HG02970 (cell line): Measurements from ENCODE around the gene BRD4.

Experiments used
- ATAC-seq: cut with Tn5 transposase; IDR thresholded peaks from one replicate; pipeline ENCODE4 v1.9.1; 2021; ENCODE audit warnings: mild to moderate bottlenecking, moderate library complexity, moderate number of reproducible peaks; ENCODE audit not compliant: unreplicated experiment, low FRiP score

BRD4 gene

GRCh38 chr19:15292847-15293582 is 39.3 kb downstream of the BRD4 start:
- ATAC-seq: no peak

GRCh38 chr19:15292140-15292539 is 40.2 kb downstream of the BRD4 start:
- no peak for ATAC-seq

DNA sequence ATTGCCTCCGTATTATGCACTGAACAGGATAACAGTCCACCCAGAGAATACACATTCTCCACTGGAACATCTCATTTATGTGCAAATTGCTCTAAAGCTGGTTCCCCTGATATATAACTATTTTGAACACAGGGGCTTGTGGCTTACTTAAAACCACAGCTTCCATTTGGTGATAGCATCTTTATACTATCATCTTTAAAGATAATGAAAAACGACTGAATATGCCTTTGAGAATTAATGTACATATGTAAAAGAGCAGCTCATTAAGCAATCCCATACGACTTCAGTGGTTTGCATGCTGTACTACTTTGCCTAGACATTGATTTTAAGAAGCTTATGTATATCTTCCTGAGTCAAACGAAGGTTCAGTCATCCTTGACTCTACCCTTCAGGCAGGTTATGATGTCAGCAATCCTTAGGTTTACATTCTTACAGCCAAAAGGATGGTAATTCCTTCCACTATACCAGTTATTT is 40.8 kb downstream of the BRD4 start:
- no peak for ATAC-seq

DNA sequence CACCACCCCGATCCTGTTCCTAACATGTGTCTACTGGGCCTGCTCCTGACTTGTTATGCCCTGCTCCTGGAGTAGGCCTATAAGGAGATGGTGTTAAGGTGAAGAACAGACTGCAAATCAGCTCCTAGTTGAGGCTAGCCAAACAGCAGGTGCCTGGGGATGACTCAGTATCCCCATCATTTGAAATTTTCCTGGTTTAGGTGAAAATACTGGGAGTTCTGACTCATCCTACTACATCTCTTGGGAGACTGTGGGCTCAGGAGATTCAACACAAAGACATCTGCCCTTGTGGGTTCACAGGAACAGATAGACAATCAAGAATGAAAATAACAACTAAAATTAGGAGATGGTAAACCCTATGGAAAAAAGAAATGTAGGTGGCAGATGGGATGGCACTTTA is 41.2 kb downstream of the BRD4 start:
- ATAC-seq: no peak

GRCh38 chr19:15290166-15290565 is 42.2 kb downstream of the BRD4 start:
- no peak for ATAC-seq

- ATAC-seq: no peak
These were observed 42.7 kb downstream of the BRD4 start for GRCh38 chr19:15289673-15290072.

GRCh38 chr19:15288146-15288963 is 44.0 kb downstream of the BRD4 start:
- ATAC-seq: no peak

DNA sequence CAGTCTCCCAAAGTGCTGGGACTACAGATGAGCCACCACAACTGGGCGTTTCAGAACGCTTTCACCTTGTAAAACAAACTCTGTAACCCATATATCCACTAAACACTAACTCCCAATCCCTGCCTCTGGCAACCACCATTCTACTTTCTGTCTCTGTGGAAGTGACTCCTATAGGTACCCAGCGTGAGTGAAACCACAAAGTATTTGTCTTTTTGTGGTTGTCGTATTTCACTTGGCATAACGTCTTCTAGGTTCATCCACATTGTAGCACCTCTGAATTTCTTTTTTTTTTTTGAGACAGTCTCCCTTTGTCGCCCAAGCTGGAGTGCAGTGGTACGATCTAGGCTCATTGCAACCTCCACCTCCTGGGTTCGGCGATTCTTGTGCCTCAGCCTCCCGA is 44.8 kb downstream of the BRD4 start:
- ATAC-seq: no peak

- ATAC-seq: no peak
These were observed 45.5 kb downstream of the BRD4 start for GRCh38 chr19:15286688-15287365.

DNA sequence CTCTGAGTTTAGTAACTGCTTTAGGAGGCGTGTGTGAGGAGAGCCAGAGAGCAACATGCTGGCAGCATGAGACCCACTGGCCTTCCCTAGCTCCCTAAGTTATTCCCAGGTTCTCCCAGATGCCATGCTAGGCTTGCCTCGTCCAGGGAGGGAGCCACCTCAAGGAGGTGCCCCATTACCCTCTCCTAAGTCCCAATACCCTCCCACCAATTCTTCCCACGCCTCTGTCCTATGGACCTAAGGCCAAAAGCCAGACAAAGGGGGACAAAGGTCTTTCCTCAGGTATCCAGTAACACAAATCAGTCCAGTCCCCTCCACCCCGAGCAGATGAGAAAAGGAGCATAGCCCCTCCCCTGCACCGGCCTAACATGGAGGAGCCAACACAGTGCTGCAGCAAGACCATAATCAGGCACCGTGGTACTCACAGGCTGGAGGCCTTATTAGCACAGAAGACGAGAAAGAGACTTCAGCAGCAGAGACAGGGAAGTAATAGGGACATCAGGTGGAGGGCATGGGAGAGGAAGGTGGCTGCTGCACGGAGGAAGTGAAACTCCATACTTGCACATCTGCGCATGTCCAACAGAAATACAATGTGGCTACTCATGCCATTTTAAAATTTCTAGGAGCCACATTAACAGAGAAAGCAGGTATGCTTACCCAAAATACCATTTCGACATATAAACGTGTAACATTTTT is 46.3 kb downstream of the BRD4 start:
- no peak for ATAC-seq

DNA sequence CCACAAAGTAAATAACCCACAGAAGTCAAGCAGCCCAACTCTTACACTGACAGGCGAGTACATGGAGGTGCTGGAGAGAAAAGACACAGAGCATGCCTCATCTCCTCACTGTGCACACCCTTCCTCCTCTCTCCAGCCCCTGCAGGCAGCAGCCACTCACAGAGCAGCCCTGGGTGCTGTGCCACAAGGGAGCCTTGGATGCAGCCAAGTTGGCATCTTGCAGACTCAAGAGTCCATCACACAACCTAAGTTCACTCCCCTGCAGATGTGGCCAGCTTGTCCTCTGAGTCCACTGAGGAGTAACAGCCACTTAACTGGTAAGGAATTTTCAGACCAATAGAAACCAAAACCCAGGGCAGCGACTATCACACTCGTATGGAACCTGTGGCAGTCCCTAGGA is 47.4 kb downstream of the BRD4 start:
- no peak for ATAC-seq

- no peak for ATAC-seq
These were observed 48.2 kb downstream of the BRD4 start for GRCh38 chr19:15284091-15284490.

DNA sequence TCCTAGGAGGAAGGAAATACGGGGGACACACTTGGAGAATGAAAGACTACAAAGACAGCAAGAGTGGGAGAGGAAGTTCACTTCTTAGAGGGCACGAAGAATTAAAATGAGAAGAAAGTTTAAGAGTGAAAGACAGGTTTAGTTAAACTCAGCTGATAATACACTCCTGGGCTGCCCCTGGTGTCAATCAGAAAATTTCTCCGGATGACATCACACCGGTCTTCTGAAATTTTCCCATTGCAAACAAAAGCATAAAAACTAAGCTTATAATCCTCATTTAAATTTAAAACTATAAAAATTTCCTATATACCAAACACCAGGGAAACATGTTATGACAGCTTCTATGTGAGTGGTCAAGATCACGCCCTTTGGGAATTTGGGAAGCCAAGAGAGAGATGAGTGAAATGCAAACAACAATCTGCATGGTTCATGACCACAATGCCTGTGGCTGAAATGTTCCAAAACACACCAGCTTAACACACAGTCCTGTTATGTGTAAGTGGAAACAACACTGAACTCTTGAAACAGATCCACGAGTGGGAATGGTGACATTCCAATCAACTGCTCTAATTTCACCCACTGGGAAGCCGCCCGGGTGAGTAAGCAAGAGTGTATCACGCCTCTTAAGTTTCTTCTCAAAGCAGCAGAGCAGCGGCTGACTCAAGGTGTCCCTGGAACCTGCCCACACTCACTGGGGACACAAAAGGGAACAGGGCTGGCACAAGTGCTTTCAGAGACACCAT is 49.0 kb downstream of the BRD4 start:
- ATAC-seq: no peak

DNA sequence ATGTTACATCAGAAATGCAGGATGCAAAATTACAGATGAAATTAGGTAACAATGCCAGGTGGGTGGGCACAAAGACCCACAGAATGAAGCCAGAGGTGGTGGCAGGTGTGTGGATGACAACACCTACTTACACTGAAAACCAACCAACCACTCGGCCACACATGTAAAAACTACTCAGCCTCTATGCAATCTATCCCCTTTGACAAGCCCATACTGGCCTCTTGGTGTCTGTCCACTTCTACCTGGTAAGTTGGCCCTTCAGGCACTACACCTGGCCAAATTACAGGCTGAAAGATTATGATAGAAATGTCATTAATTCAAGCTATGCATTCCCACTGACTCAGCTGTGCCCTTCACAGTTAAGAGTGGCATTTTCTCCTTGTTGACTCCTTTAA is 50.0 kb downstream of the BRD4 start:
- no peak for ATAC-seq

DNA sequence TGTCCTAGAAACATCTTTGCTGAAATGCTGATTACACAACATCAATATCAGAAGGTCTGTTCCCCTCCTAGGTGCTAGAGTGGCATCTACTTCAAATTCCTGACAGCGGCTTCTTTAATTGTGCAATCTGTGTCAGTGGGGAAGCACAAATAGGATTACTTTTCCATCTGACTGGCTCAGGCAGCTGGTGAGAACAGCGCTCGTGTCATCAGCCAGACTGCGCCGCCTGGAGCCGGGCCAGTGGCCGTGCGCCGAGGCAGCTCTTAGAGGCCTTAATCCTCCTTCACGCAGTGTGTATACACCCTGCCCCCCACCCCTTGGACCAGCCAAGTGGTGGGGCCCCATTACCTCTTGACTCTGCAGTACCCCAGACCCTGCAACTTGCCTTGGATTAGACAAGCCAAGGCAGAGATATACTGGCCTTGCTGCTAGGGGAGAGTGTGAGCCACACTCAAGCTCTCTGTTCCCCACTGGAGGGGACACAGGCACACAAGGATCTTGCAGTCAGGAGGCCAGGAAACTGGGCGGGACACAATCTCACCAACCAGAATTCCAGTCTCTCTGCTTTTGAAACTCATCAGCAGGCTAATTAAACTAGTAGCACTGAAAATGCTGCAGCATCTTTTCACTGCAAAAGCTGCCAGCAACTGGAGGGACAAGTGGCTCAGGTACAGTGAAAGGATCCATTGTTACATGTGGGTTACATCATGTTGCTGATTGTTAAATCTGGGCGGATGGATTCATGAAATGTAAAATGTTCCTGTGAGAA is 51.2 kb downstream of the BRD4 start:
- ATAC-seq: no peak

- no peak for ATAC-seq
These were observed 52.2 kb downstream of the BRD4 start for GRCh38 chr19:15280048-15280725.

DNA sequence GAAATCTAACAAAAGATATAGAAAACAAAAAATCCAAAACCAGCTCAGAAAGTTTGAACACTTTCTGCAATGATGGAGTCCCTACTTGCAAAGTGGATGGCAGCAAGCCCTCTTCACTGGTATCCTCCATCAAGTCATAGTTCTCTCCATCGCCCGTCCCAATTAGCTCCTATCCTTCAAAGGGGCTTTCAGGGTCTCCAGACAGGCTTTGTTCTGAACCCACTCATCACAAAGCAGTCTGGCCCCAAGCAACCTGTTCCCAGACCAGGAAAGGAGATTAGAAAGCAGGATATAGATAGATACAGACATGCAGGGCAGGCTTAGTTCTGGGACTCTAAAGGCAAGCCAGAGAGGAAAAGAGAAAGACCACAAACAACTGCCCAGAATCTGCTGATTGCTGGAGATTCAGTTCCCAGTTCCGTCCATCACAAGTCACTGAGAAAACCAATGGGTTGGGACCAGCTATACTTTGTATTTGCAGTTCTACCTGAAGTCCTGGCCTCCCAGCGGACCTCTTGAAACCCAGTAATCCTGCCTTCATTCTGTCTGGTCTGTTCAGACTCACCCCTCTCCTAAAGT is 52.9 kb downstream of the BRD4 start:
- no peak for ATAC-seq

- ATAC-seq: no peak
These were observed 55.6 kb downstream of the BRD4 start for GRCh38 chr19:15276620-15277215.
